Globus pallidus (tissue), 1 donor: Measurements from ENCODE around the gene SNX1.

ENCODE experiments used
- DNase-seq: peaks from one replicate; pipeline ENCODE4 v3.0.0-alpha.2; 2015; ENCODE audit warnings: low spot score

SNX1 gene

DNA sequence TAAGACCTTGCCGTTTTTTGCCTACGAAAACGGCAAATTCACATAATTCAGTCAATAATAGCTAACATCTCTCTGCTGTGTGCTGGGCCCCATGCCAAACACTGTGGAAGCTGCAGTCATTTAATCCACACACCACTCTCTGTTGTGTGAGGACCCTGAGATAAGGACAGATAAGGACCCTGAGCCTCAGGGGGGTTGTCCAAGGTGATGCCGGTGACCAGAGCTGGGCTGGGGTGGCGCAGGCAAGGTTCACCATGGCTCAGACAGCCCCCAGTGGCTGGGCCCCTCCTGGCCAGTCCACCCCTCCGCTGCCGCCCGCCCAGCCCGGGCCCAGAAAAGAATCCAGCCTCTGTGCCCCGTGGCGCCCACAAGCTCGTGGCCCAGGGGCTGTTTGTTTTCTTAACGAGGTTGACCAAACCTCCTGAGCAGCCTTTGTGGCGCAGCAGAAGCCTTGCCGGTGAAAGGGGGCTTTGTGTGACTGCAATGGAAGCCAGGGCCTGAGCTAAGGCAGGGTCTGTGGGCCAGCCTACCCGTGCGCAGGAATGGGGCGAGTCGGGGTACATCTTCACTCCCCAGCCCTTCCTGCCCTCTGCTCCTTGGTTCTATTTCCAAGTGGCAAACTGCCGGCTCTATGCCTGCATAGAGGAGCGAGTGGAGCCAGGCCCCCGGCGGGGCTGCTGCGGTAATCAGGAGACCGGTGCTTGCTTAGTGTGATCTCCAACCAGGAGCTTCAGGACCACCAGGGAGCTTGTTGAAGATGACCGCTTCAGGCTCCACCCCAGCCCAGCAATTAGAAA lies 51.3 kb downstream of the SNX1 start:
- DNase-seq: no peak

DNA sequence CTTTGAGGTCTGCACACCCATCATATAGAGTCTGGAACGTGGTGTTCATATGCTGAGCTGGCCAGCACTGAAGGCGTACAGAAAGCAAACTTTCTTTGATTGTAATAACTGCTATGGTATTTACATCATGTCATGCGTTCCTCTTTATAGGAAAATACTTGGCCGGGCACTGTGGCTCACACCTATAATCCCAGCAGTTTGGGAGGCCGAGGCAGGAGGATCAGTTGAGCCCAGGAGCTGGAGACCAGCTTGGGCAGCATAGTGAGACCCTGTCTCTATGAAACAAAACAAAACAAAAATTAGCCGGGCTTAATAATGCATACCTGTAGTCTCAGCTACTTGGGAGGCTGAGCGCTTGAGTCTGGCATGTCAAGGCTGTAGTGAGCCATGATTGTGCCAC lies 52.4 kb downstream of the SNX1 start:
- DNase-seq: no peak

DNA sequence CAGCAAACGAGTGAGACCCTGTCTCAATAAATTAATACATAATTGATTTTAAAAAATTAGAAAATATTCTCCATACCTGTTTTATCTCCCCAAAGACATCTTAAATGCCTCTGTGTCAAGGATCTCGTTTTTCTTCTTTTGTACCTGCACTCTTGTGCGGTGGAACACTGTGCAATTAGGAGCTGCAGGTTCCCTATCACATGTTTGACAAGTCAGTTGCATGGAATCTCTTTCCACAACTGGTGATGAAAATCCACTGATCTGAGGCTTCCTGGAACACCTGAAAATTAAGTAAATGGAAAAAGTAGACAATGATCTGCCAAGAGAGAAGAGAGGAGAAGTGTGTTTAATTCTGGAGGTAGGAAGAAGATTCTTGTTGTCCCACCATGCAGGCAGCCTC lies 52.8 kb downstream of the SNX1 start:
- no peak for DNase-seq

DNA sequence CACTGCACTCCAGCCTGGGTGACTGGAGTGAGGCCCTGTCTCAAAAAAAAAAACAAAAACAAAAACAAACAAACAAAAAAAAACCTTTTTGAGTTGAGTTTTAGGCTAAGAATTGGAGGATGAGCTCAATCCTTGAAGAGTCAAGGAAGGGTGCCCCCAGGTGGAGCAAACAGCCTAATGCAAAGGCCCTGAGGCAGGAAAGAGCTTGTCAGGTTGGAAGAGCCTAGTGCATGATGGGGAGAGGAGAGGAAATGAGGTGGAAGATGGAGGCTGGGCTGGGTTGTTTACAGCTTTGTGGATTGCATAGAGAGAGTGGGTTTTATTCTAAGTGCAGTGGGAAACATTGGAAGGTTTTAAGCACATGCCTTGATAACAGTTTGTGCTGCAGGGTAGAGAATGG lies 53.6 kb downstream of the SNX1 start:
- DNase-seq: no peak

DNA sequence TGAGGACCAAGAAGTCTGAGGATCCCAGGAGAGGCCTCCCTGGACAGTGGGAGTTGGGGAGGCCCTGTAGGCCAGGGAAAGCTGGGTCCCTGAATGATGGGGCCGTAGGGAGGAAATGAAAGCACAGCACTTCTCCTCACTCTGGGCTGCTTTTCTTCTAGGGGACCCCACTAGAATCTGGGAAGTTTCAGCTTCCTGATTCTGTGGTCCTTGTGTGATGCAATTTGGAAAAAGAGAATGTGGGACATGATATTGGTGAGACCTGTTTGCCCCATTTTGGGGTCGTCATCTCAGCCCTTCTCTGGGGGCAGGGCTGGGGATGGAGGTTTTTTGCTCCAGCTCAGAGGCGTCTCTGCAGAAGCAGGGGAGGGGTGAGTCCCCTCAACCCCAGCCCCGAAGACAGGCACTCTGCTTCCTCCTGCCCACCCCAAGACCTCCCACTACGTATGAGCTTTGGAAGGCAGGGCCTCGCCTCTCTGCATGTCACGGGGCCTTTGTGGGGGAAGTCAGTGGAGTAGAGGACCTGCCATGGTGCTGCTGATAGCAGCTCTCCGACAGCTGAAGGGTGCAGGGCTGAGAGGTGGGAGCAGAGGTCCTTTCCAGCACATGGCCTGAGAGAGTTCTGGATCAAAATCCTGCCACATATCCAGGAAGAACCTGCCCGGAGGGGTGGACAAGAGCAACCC lies 54.3 kb downstream of the SNX1 start:
- no peak for DNase-seq

DNA sequence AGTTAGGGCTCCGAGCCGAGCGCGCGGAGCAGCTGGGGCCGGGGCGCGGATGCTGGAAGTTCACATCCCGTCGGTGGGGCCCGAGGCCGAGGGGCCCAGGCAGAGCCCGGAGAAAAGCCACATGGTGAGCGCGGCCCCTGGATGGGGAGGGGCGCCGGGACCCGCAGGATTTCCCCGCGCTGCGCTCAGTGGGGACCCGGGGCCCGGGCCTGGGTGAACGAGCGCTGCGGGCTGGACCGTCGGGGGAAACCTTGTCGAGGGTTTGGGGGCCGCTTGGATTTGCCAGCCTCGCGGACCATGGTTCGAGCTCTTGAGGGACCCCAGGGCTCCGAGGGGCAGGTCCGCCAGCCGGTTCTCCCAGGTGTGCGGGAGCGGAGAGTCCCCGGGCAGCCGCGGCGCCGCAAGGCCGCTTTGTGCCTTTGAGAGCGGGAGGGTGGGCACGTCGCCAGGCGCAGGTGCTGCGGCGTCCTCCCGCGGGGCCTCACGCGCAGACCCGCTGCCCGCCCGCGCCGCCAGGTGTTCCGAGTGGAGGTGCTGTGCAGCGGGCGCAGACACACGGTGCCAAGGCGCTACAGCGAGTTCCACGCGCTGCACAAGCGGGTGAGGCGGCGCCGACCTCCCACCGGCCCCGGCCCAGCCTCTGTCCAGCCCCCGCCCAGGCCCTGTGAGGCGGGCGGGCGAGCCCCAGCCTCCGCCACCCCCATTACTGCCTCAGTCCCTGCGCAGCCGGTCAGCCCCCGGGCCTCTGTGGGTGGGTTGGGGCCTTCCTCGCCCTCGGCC lies 56.1 kb downstream of the SNX1 start, which contains the start of gene SNX22:
Gene SNX22 (plus strand): TSS at position 5 of the 780 bp plus-strand sequence. CDS start 45 bp downstream, at position 50.
- no peak for DNase-seq

DNA sequence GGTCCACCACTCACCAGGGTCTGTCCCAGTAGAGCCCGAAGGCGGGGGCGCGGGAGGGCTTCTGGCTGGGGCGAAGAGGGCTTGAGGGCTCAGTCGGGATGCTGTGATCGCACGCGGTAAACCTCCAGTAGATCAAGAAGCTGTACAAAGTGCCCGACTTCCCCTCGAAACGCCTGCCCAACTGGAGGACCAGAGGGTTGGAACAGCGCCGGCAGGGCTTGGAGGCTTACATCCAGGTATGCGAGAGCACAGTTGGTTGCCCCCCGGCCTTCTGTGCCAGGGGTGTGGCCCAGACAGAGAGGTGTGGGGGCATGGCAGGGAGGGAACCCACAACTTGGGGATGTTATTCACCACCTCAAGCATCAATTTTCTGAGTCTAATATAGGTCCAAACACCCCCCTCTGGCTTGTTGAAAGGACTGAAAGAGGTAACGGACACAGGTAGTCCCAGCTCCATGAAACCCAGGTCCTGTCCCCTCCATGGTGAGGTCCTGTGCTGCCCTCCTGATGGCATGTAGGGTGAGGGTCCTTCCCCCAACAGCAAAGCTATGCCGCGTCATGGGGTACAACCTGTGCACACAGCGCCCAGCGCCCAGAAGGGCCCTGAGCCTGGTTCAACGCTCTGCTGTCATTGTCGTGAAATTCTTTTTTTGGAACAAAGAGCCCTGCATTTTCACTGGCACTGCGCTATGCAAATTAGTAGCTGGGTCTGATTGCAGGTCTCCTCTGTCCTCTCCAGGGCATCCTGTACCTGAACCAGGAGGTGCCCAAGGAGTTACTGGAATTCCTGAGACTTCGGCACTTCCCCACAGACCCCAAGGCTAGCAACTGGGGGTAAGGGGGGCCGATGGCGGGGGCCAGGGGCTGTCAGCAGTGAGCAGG lies 57.0 kb downstream of the SNX1 start:
- DNase-seq: peak; percentile 36

DNA sequence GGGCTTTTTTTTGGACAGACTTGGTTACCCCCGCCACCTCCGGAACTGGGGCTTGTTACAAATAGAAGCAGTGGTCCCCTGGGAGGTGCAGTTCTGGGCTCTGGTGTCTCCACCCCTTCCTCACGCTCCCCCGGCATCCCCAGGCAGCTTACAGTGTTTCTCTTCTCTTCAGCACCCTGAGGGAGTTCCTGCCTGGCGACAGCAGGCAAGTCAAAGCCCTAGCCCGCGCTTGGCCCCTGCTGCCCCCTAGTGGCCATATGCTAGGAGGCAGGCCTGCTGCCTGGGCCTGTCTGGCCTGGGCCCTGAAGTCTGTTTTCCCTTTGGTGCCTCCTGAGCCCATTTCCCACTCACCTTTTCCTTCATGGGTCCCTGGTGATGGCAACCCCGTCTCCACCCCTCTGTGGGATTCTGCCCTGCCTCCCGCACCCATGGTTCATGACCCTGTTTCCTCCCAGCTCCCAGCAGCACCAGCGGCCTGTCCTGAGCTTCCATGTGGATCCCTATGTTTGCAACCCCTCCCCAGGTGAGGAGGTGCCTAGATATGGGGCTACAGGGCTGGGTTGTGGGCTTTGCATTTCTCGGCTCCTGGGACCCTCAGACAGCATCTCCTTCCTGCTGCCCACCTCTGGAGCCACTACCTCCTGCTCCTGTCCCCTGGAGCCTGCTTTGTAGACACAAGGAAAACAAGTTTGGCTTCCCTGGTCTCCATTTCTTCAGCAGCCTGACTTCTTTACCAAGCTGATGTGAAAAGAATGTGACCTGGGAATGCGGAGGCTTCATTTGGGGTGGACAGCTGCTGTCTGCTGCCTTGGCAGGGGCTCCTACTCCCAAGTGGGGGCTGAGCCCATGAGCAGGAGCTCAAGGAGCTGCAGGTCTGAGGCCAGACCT lies 57.9 kb downstream of the SNX1 start:
- DNase-seq: peak; percentile 91

DNA sequence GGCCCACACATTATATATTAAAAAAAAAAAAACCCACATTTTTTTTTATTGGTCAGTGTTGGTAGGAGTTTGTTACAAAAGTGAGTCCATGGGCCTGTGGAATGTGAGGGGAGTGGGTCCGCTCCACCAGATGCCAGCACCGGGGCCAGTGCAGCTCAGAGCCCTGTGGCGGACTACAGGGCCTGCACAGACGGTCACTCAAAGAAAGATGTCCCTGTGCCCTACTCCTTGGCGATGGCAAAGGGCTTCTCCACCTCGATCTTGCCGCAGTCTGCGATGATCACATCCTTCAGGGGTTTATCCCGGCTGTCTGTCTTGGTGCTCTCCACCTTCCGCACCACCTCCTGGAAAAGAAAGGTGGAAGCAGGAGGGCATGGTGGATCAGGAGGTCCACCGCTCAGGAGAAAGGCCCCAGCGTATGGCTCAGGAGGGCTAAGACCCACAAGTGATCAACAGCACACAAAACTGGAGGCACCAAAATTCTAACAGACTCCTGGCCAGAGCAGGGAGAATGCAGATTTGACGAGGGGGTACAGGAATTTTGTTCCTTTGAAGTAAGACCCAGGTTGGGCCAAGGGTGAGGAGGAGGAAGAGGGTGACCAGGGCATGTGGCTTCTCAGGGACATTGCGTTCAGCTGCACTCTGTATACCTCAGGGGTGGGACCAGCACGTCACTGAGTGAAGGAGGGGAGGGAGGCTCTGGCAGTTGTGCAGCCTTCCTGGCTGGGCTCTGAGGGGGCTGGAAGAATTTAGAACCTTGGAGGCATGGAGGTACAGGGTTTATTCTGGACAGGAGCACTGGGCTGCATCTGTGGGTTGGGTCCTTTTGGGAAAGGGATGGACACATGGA lies 60.2 kb downstream of the SNX1 start:
- DNase-seq: no peak

DNA sequence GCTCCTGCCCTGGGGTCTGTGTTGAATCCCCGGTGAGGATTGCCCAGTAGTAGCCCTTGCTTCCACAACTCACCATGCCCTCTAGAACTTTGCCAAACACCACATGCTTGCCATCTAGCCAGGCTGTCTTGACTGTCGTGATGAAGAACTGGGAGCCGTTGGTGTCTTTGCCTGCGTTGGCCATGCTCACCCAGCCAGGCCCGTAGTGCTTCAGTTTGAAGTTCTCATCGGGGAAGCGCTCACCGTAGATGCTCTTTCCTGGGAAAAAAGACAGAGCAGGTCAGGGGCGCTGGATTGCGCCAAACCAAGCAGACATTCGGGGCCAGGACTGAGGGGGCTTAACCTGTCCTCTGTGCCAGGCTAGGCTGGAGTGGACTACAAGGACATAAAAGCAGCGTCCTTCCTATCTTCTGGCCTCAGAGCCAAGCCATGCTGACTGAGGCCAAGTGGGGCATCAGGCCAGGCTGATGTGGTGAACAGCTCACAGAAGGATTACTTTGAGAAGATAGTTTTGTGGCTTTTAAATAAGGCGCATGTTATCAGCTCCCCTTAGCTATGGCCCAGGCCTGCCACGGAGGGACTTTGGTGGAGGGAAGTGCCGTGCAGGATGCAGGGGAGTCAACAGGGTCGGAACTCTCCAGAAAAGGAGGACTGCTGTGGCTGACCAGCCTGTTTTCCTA lies 61.0 kb downstream of the SNX1 start:
- DNase-seq: no peak

DNA sequence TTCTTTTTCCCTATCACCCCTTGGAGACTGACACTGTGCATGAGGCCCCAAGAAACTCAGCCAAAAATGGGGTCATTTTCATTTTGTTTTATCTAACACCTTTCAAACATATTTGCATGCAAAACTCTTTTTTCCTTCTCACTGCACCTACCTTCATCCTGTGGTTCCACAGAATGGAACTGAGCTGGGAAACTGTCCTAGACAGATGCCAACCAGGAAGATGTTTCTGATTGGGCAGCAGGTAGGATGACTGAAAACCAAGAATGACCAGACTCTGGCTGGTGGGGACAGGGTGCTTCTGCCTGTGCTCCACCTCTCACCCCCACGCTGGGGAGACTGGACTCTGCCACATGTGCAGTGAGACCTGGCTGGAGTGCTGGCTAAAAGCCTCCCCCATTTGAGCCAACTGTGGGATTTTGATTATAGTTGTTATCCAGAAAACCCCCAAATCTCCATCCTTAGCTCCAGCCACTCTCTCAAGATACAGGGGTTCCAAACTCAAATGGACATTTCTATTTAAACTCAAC lies 61.9 kb downstream of the SNX1 start:
- no peak for DNase-seq

DNA sequence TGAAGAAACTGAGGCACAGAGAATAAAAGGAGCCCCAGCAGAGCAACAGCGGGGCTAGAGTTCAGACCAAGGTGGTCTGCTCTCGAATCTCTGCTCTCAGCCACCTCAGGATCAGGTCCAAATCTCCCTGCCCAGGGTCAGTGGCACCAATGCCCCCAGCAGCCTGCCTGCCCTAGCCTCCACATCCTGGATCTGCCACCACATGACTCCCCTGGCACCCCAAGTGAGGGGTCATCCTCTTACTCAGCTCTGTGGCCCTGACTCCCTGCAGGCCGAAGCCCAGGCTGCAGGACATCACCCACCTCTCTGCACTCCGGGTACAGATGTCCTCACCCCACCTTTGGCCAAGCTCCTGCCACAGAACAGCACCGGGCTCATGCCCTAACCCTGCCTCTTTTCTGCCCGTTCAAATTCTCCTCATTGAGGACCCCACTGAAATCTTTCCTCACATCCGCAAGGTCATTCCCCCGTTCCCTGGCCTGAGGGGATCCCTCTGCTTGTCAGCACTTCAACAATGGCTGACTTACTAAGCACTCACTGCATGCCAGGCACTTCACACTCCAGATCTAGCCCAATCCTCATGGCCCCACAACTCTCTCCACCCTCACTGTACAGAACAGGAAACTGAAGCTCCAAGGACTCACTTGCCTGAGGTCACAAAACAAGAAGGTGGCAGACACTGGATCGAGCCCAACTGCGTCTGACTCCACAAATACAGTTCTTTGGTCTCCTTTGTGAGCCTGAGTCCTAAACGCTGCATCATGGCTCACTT lies 62.8 kb downstream of the SNX1 start:
- no peak for DNase-seq

DNA sequence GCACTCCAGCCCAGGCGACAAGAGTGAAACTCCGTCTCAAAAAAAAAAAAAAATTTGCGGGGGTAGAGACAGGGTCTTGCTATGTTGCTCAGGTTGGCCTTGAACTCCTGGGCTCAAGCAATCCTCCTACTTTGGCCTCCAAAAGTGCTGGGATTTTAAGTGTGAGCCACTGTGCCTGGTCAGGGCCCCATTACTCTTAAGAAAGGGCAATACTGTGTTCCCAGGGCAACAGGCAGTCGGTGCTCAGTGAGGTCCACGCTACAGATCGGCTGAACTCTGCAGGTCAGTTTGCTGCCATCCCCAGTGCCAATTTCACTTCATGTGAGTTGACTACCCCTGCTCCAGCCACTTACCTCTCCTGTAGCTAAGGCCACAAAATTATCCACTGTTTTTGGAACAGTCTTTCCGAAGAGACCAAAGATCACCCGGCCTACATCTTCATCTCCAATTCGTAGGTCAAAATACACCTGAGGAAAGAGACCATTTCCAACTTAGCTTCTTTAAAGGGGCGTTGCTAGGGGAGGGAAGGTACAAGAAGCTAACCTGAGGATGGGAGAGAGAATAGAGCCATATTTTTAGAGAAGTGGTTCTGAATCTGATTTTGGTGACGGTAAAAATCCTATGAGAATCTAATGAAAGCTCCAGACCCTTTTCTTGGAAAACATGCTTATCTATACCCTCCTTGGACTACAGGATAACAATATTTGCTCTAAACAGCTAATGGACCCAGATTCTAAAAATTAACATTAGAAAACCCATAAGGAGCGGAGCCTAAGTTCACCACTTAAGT lies 66.1 kb downstream of the SNX1 start:
- DNase-seq: no peak

DNA sequence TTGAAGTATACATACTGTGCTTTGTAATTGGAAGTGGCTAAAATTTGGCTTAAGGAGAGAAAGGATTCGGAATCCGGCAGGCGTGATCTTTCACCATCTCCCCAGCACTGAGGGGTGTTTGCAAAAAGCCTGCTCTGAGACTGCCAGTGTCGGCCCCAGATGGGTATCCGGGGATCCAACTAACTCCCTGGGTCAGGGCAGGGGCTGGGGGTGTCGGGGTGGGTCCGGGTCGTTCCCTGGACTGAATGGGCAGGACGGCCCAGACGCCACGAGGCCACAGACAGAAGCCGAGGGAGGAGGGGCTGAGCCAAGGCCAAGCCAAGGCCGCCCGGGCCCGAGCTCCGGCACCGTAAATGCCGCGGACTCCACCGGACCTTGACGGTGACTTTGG lies 66.7 kb downstream of the SNX1 start:
- DNase-seq: no peak

DNA sequence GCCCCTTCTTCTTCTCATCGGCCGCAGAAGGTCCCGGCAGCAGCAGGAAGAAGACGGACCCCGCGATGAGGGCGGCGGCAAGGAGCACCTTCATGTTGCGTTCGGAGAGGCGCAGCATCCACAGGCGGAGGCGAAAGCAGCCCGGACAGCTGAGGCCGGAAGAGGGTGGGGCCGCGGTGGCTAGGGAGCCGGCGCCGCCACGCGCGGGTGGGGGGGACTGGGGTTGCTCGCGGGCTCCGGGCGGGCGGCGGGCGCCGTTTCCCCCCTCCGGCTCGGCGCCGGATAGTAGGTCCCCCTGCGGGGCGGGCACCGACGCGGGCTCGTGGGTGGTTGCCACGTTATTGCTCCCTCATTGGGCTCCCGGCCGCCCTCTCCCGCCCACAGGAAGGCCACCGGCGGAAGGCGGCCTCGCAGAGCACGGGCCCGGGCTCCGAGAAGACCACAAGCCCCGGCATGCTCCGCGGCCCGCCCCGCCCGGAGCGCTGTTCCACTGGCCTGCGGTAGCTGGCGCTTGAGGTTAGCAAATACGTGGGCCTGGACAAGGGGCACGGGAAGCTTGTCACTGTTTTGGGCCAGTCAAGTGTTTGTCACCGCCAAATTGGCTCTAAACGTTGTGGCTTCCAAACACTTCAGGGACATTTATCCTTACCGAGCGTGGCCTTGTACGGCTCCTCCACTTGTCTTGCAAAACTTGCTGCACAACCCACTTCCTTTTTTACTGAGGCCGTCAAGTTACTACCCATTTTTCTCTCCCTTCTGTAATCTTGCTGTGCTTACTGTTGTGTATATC lies 67.3 kb downstream of the SNX1 start, which contains the start of gene PPIB:
Gene PPIB (minus strand): TSS at position 154 of the 790 bp plus-strand sequence. CDS start 36 bp downstream, at position 118.
- peak; percentile 98 for DNase-seq

DNA sequence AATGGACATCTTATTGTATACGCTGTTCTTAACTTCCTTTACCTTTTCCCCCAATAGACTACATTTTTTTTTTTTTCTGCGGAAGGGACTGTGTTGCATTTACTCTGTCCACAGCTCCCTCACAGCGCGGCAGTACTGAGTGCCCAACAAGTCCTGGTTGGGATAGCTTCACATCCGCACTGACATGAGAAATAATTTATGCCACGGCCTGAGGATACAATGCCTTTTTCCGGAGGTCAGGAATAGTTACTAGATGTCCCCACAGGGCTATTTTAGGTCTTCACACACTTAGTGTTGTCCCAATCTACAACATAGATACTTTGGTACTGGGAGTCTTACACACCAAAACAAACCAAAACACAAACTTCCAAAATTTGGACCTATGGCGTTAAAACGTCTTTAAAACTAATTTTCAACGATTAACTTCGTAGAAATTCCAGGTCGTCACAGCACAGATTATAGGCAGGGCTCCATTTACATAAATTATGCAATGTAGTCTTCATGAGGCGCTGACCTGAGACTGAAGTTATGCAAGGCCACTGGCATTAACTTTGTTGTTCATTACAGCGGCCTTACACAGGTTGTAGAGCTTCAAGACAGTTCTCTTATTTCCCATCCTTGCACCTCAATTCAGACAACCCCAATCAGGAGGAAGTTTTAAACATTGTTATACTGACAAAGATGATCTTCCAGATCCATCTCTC lies 68.0 kb downstream of the SNX1 start:
- no peak for DNase-seq
